Activated CD8-positive, alpha-beta memory T cell treated with anti-CD3 and anti-CD28 coated beads, Interleukin-2, amount 10 ng/mL, durations not matched to agents 7 days and 5 days (primary cell): ENCODE data around the gene RSAD1. TPM values are rescaled to one million over a fixed set of nuclear protein-coding genes. Genes with fewer than 3 reads are reported as not detected.

ENCODE experiments used
- ATAC-seq: fragments of 150-1000 bp; cut with Tn5 transposase; one replicate; pipeline ENCODE4 v1.10.0; 2021; ENCODE audit warnings: moderate library complexity
- CTCF ChIA-PET: fragments of 350-600 bp; sonication (Branson Sonifier 250); formaldehyde crosslinking; loops from one replicate; lab custom pipeline; 2021; ENCODE audit warnings: antibody characterized with exemption; lab: Charles Lee
- DNase-seq: peaks from one replicate; pipeline ENCODE4 v3.0.0-alpha.2; 2020
- H3K27ac Mint-ChIP-seq: one replicate; pipeline ENCODE4 v1.8.0; 2021; ENCODE audit warnings: mild to moderate bottlenecking, mixed read lengths
- H3K27me3 Mint-ChIP-seq: one replicate; pipeline ENCODE4 v1.8.0; 2021; ENCODE audit warnings: mixed read lengths
- H3K36me3 Mint-ChIP-seq: one replicate; pipeline ENCODE4 v1.8.0; 2021; ENCODE audit warnings: mild to moderate bottlenecking, mixed read lengths
- H3K4me1 Mint-ChIP-seq: one replicate; pipeline ENCODE4 v1.8.0; 2021; ENCODE audit warnings: mixed read lengths
- H3K4me3 Mint-ChIP-seq: one replicate; pipeline ENCODE4 v1.8.0; 2021; ENCODE audit warnings: mild to moderate bottlenecking, moderate library complexity, mixed read lengths
- H3K9me3 Mint-ChIP-seq: one replicate; pipeline ENCODE4 v1.8.0; 2022; ENCODE audit warnings: low read depth, mixed read lengths
- total RNA-seq, 2 experiments: library from RNA; stranded (reverse); gene quantifications; one replicate each; pipeline ENCODE4 v1.2.3, GENCODE V29; 2021

Gene RSAD1
- total RNA-seq, 2 experiments from 2014 or later: 30.3 to 33.2 TPM

- peaks cover 3% of the 10 kb centered on the region for H3K27me3 Mint-ChIP-seq
- no peak for DNase-seq
- no peak overlapping the region for H3K4me3 Mint-ChIP-seq
- CTCF ChIA-PET: interaction anchor here (0.8 to 1.7 kb wide), 4 partner anchors 9 to 51 kb away, joined by 3 to 4 read pairs (median 3); no protein-coding TSS in a partner anchor
- H3K4me1 Mint-ChIP-seq: no peaks in the 10 kb centered on the region
- no peaks in the 10 kb centered on the region for H3K9me3 Mint-ChIP-seq
- no peaks in the 10 kb centered on the region for H3K36me3 Mint-ChIP-seq
- ATAC-seq: no peak
- no peak overlapping the region for H3K27ac Mint-ChIP-seq
Measured at GRCh38 chr17:50495217-50495823, 16.7 kb downstream of the RSAD1 start.

- no peak for DNase-seq
- Mint-ChIP-seq H3K9me3 (no peaks in the 10 kb centered on the region), H3K27me3 (peaks cover 3% of the 10 kb centered on the region), H3K36me3 (no peaks in the 10 kb centered on the region), H3K4me3 (no peak overlapping the region), H3K27ac (no peak overlapping the region), H3K4me1 (no peaks in the 10 kb centered on the region)
- CTCF ChIA-PET: interaction anchor here (1.1 kb wide), 1 partner anchor 46 kb away, joined by 3 read pairs; no protein-coding TSS in a partner anchor
- ATAC-seq: no peak
Measured at GRCh38 chr17:50495918-50496317, 17.3 kb downstream of the RSAD1 start.

GRCh38 chr17:50498021-50498874 lies 19.6 kb downstream of the RSAD1 start:
- ATAC-seq (no peak), DNase-seq (no peak)
- Mint-ChIP-seq H3K27me3 (peaks cover 3% of the 10 kb centered on the region), H3K36me3 (no peaks in the 10 kb centered on the region), H3K27ac (no peak overlapping the region), H3K4me1 (peaks cover 9% of the 10 kb centered on the region), H3K4me3 (no peak overlapping the region), H3K9me3 (no peaks in the 10 kb centered on the region)
- CTCF ChIA-PET: interaction anchor here (0.7 to 1.2 kb wide), 3 partner anchors 9 to 337 kb away, joined by 3 to 4 read pairs (median 3); no protein-coding TSS in a partner anchor

GRCh38 chr17:50499270-50499669 lies 20.6 kb downstream of the RSAD1 start:
- H3K27me3 Mint-ChIP-seq: peaks cover 3% of the 10 kb centered on the region
- H3K27ac Mint-ChIP-seq: no peak overlapping the region
- DNase-seq: no peak
- H3K4me1 Mint-ChIP-seq: peaks cover 17% of the 10 kb centered on the region
- no peak for ATAC-seq
- H3K4me3 Mint-ChIP-seq: no peak overlapping the region
- CTCF ChIA-PET: interaction anchor here (1.2 kb wide), 1 partner anchor 17 kb away, joined by 4 read pairs; no protein-coding TSS in a partner anchor
- no peaks in the 10 kb centered on the region for H3K36me3 Mint-ChIP-seq
- H3K9me3 Mint-ChIP-seq: no peaks in the 10 kb centered on the region

- CTCF ChIA-PET: interaction anchor here (2.8 kb wide), 1 partner anchor 16 kb away, joined by 19 read pairs; no protein-coding TSS in a partner anchor
- Mint-ChIP-seq H3K36me3 (no peaks in the 10 kb centered on the region), H3K9me3 (no peaks in the 10 kb centered on the region), H3K4me1 (peaks cover 21% of the 10 kb centered on the region), H3K27ac (no peak overlapping the region), H3K4me3 (no peak overlapping the region), H3K27me3 (peaks cover 3% of the 10 kb centered on the region)
- no peak for DNase-seq
- ATAC-seq: no peak
Measured at GRCh38 chr17:50499721-50500120, 21.1 kb downstream of the RSAD1 start.

- Mint-ChIP-seq H3K9me3 (no peaks in the 10 kb centered on the region), H3K36me3 (no peaks in the 10 kb centered on the region), H3K4me1 (peaks cover 23% of the 10 kb centered on the region), H3K27ac (no peak overlapping the region), H3K27me3 (peaks cover 9% of the 10 kb centered on the region), H3K4me3 (no peak overlapping the region)
- CTCF ChIA-PET: interaction anchor here (0.6 to 2.8 kb wide), 17 partner anchors 8 to 228 kb away, joined by 3 to 19 read pairs (median 4); partner anchors contain the start of genes LRRC59 and SPATA20
- peak; percentile 52 for DNase-seq
- no peak for ATAC-seq
Measured at GRCh38 chr17:50501054-50501453, 22.4 kb downstream of the RSAD1 start.

GRCh38 chr17:50502301-50502990 lies 23.8 kb downstream of the RSAD1 start:
- CTCF ChIA-PET: interaction anchor here (0.6 to 2.8 kb wide), 10 partner anchors 9 to 333 kb away, joined by 3 to 19 read pairs (median 4); partner anchors contain the start of genes LRRC59 and SPATA20
- Mint-ChIP-seq H3K4me3 (no peak overlapping the region), H3K27me3 (peaks cover 6% of the 10 kb centered on the region), H3K36me3 (no peaks in the 10 kb centered on the region), H3K4me1 (peaks cover 23% of the 10 kb centered on the region), H3K9me3 (no peaks in the 10 kb centered on the region), H3K27ac (no peak overlapping the region)
- DNase-seq: no peak
- ATAC-seq: no peak

GRCh38 chr17:50505591-50506130 lies 27.0 kb downstream of the RSAD1 start:
- Mint-ChIP-seq H3K36me3 (no peaks in the 10 kb centered on the region), H3K4me3 (no peak overlapping the region), H3K4me1 (peaks cover 42% of the 10 kb centered on the region), H3K9me3 (no peaks in the 10 kb centered on the region), H3K27me3 (peaks cover 6% of the 10 kb centered on the region), H3K27ac (no peak overlapping the region)
- DNase-seq (no peak), ATAC-seq (no peak)
- CTCF ChIA-PET: interaction anchor here (0.6 to 2.8 kb wide), 5 partner anchors 9 to 274 kb away, joined by 3 to 11 read pairs (median 3); no protein-coding TSS in a partner anchor

GRCh38 chr17:50506298-50506697 lies 27.6 kb downstream of the RSAD1 start:
- Mint-ChIP-seq H3K27ac (no peak overlapping the region), H3K27me3 (peaks cover 6% of the 10 kb centered on the region), H3K4me1 (peaks cover 49% of the 10 kb centered on the region), H3K4me3 (peak overlapping the region; percentile 21), H3K36me3 (no peaks in the 10 kb centered on the region), H3K9me3 (no peaks in the 10 kb centered on the region)
- CTCF ChIA-PET: interaction anchor here (1.0 to 2.8 kb wide), 4 partner anchors 9 to 119 kb away, joined by 3 to 11 read pairs (median 4); no protein-coding TSS in a partner anchor
- DNase-seq: no peak
- ATAC-seq: no peak

- H3K4me3 Mint-ChIP-seq: peak within 1 kb of the TSS; percentile 87
- H3K4me1 Mint-ChIP-seq: peaks cover 52% of the 10 kb centered on the region
- no peaks in the 10 kb centered on the region for H3K36me3 Mint-ChIP-seq
- ATAC-seq: peak; percentile 75
- CTCF ChIA-PET: interaction anchor here (0.9 to 1.6 kb wide), 3 partner anchors 30 to 308 kb away, joined by 3 read pairs; partner anchors contain the start of genes LRRC59 and RSAD1
- peak; percentile 91 for DNase-seq
- peaks cover 6% of the 10 kb centered on the region for H3K27me3 Mint-ChIP-seq
- no peaks in the 10 kb centered on the region for H3K9me3 Mint-ChIP-seq
- H3K27ac Mint-ChIP-seq: peak within 1 kb of the TSS; percentile 85
Measured at GRCh38 chr17:50507871-50508572, 29.4 kb downstream of the RSAD1 start, which contains the start of gene MYCBPAP. Gene MYCBPAP, plus strand, starts transcription at chr17:50508439. Its CDS starts 236 bp downstream, at chr17:50508675.

- DNase-seq (no peak), ATAC-seq (no peak)
- Mint-ChIP-seq H3K27ac (peak overlapping the region; percentile 83), H3K27me3 (peaks cover 6% of the 10 kb centered on the region), H3K4me3 (peak overlapping the region; percentile 87), H3K36me3 (no peaks in the 10 kb centered on the region), H3K9me3 (no peaks in the 10 kb centered on the region), H3K4me1 (peaks cover 46% of the 10 kb centered on the region)
- CTCF ChIA-PET: interaction anchor here (0.7 to 1.7 kb wide), 2 partner anchors 29 to 308 kb away, joined by 3 to 10 read pairs; partner anchors contain the start of gene COL1A1
Measured at GRCh38 chr17:50508573-50509460, 30.2 kb downstream of the RSAD1 start.
